ES-I3 (cell line): ENCODE results near the gene SP5.

Source experiments
- H3K36me3 ChIP-seq: 2 replicates; pipeline ENCODE4 v1.6.1; 2013; ENCODE audit warnings: mild to moderate bottlenecking, low read length, control low read depth, moderate library complexity; ENCODE audit not compliant: insufficient read depth
- H3K4me1 ChIP-seq: 2 replicates; pipeline ENCODE4 v1.6.1; 2013; ENCODE audit warnings: mild to moderate bottlenecking, control low read depth, low read length; ENCODE audit not compliant: insufficient read depth
- H3K9ac ChIP-seq: 2 replicates; pipeline ENCODE4 v1.6.1; 2013; ENCODE audit warnings: low read depth, mild to moderate bottlenecking, low read length, moderate library complexity
- H3K9me3 ChIP-seq: 2 replicates; pipeline ENCODE4 v1.6.1; 2013; ENCODE audit warnings: mild to moderate bottlenecking, low read length, moderate library complexity; ENCODE audit not compliant: control insufficient read depth, insufficient read depth

The SP5 gene

DNA sequence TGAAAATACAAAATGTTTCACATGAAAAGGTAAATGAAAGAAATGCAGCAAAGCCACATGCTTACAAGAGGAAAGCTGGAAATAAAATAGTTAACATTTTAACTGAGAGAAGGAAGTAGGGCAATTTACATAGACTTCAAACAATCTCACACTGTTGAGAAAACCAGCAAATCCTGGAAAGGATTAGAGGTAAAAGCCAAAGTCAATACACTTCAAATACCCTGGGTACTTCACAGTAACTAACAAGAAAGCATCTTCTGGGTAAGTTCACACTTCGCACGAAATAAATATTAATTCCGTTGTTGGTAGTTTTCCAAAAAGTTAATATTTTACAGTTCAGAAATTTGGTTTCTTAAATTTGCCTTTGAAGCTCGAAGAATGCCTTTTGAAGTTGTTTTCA, 51.6 kb downstream of the SP5 start:
- no peak overlapping the region for H3K9ac ChIP-seq
- H3K9me3 ChIP-seq, result no peaks in the 10 kb centered on the region
- no peaks in the 10 kb centered on the region for H3K36me3 ChIP-seq
- H3K4me1 ChIP-seq, result peaks cover 20% of the 10 kb centered on the region
